ENCODE results near the gene TRIM8.
A peak's percentile ranks its signal among the peaks of the same experiment; 100 is the strongest.

Gene TRIM8

DNA sequence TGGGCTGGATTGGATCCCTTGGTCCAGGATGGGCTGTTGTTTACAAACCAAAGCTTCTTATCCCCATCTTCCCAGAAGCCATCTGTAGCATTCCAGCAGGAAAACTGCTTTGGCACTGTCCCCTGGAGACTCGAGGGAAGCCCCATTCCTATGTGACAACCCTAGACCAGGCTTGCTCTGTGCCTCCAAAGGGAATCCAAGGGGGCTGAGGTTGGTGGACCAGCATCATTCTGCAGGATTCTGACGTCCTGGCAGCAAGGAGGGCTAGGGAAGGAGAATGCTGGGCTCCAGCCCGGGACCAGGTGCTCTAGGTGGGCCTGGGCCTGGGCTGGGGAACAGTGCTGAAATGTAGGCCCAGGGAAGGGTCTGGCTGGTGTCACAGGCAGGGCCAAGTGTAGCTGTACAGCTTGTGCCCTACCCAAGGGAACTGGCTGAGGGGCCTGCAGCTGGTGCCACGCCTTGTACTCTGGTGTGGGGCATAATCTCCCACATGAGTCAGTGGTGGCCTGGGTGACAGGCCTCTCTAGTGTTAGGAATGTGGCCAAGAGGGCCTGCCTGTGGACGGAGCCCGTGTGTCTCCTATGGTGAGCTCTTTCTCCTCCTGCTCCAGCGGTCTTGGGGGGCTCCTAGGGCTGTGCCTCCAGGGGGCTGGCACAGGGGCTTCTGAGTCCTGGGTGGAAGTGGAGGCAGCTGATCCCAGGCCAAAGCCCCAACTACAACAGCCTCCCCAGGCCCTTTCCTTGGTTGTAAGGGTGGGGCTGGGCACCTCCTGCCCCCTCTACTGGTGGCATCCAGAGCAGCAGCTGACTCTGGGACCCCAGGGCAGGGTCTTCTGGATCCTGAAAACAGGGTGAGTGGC is 25.2 kb downstream of the TRIM8 start:
- peak overlapping the region; percentile 28 for H3K4me3 ChIP-seq (ENCODE audit: low read length)
- H3K36me3 ChIP-seq (ENCODE audit: insufficient read depth, low read length) = no peaks in the 10 kb centered on the region
- peaks cover 50% of the 10 kb centered on the region for H3K4me1 ChIP-seq (ENCODE audit: control insufficient read depth, insufficient read depth, low read length)
- no peaks in the 10 kb centered on the region for H3K9me3 ChIP-seq (replicated peaks; ENCODE audit: low read length)
- no peaks in the 10 kb centered on the region for H3K27me3 ChIP-seq (ENCODE audit: control insufficient read depth, insufficient read depth, low read length)
- peak overlapping the region; percentile 64 for H3K4me2 ChIP-seq (ENCODE audit: low read length)
- peak overlapping the region; percentile 72 for H3K9ac ChIP-seq (ENCODE audit: low read depth, low read length)

DNA sequence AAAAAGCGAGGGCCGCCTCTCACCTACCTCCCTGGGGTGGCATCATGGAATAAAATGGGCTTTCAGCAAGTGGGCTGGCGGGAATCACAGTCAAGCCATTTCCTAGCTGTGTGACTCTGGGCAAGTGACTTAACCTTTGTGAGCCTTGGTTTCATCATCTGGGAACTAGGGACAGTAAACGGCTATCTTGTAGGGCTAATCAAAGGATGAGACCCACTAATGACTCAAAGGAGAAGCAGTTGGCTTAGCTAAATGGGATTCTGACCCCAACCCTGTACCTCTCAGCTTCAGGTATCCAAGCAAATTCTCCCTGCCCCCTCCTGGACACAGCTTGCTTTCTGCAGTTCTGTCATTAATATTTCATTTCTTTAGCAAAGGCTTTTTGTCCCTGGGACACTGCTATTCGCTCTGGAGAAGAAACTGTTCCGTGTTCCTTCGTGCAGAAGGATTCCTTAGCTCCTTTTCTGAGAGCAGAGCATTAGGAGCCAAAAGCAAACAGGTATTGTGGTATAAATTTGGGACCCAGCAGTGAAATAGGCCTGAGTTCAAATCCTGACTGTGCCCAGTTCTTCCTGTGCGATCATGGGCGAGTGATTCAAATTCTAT is 25.9 kb downstream of the TRIM8 start:
- H3K9me3 ChIP-seq (replicated peaks; ENCODE audit: low read length) = no peaks in the 10 kb centered on the region
- peaks cover 57% of the 10 kb centered on the region for H3K4me1 ChIP-seq (ENCODE audit: control insufficient read depth, insufficient read depth, low read length)
- no peaks in the 10 kb centered on the region for H3K36me3 ChIP-seq (ENCODE audit: insufficient read depth, low read length)
- no peaks in the 10 kb centered on the region for H3K27me3 ChIP-seq (ENCODE audit: control insufficient read depth, insufficient read depth, low read length)
- H3K9ac ChIP-seq (ENCODE audit: low read depth, low read length) = peak overlapping the region; percentile 72
- H3K4me3 ChIP-seq (ENCODE audit: low read length) = peak overlapping the region; percentile 28
- peak overlapping the region; percentile 64 for H3K4me2 ChIP-seq (ENCODE audit: low read length)

DNA sequence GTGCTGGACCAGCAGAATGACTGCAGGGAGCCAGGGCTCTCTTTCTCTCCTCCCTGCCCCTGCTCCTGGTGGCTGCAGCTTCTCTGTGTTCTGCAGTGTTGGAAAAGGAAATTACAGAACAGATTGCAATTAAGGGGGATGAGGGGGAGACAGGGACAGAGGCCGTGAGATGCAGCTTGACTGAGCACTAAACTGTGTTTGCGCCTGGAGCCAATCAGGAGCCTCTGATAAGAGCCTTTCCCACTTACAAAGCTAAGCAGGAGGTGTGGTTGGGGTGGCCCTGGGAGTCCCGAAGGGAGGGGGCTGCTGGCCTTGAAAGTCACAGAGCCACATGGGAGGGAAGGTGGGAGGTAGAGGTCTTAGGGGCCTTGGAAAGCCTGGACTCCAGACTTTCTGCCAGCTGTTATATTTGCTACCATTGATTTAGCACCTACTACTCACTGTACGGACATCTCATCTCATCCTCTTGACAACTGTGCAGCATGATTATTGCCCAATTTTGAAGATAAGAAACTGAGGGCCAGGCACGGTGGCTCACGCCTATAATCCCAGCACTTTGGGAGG is 26.7 kb downstream of the TRIM8 start:
- H3K4me1 ChIP-seq (ENCODE audit: control insufficient read depth, insufficient read depth, low read length) = peaks cover 65% of the 10 kb centered on the region
- H3K4me2 ChIP-seq (ENCODE audit: low read length) = no peak overlapping the region
- no peak overlapping the region for H3K9ac ChIP-seq (ENCODE audit: low read depth, low read length)
- no peaks in the 10 kb centered on the region for H3K36me3 ChIP-seq (ENCODE audit: insufficient read depth, low read length)
- H3K27me3 ChIP-seq (ENCODE audit: control insufficient read depth, insufficient read depth, low read length) = no peaks in the 10 kb centered on the region
- no peaks in the 10 kb centered on the region for H3K9me3 ChIP-seq (replicated peaks; ENCODE audit: low read length)
- H3K4me3 ChIP-seq (ENCODE audit: low read length) = no peak overlapping the region

GRCh38 chr10:102673236-102673818 is 29.0 kb downstream of the TRIM8 start:
- Histone ChIP-seq H3K9me3 (replicated peaks; ENCODE audit: low read length) (no peaks in the 10 kb centered on the region), H3K4me1 (ENCODE audit: control insufficient read depth, insufficient read depth, low read length) (peaks cover 78% of the 10 kb centered on the region), H3K4me2 (ENCODE audit: low read length) (peak overlapping the region; percentile 81), H3K36me3 (ENCODE audit: insufficient read depth, low read length) (no peaks in the 10 kb centered on the region), H3K4me3 (ENCODE audit: low read length) (peak overlapping the region; percentile 58), H3K27me3 (ENCODE audit: control insufficient read depth, insufficient read depth, low read length) (no peaks in the 10 kb centered on the region), H3K9ac (ENCODE audit: low read depth, low read length) (peak overlapping the region; percentile 75)

GRCh38 chr10:102673819-102674511 is 29.7 kb downstream of the TRIM8 start:
- no peaks in the 10 kb centered on the region for H3K9me3 ChIP-seq (replicated peaks; ENCODE audit: low read length)
- H3K9ac ChIP-seq (ENCODE audit: low read depth, low read length) = peak overlapping the region; percentile 75
- H3K4me3 ChIP-seq (ENCODE audit: low read length) = peak overlapping the region; percentile 58
- H3K4me1 ChIP-seq (ENCODE audit: control insufficient read depth, insufficient read depth, low read length) = peaks cover 78% of the 10 kb centered on the region
- no peaks in the 10 kb centered on the region for H3K27me3 ChIP-seq (ENCODE audit: control insufficient read depth, insufficient read depth, low read length)
- peak overlapping the region; percentile 81 for H3K4me2 ChIP-seq (ENCODE audit: low read length)
- no peaks in the 10 kb centered on the region for H3K36me3 ChIP-seq (ENCODE audit: insufficient read depth, low read length)

DNA sequence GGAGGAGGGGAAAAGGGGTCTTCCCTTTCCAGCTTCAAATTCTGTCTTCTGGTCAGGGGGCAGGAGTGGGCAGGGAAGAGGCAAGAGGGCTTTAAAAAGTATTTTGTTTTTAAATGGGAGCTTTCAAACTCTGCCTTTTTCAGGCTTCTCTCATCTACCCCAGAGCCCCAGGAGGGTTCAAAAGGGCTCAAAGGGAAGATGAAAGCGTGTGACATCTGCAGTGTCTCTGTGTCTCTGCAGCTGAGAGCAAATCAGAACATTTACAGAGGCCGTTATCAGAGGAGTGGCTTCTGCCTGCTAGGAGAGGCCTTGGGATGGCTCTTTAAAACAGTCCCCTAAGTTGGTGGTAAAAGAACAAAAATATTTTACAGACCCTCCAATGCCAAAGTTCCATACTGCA is 30.3 kb downstream of the TRIM8 start:
- peak overlapping the region; percentile 58 for H3K4me3 ChIP-seq (ENCODE audit: low read length)
- H3K4me2 ChIP-seq (ENCODE audit: low read length) = peak overlapping the region; percentile 81
- H3K9me3 ChIP-seq (replicated peaks; ENCODE audit: low read length) = no peaks in the 10 kb centered on the region
- no peaks in the 10 kb centered on the region for H3K27me3 ChIP-seq (ENCODE audit: control insufficient read depth, insufficient read depth, low read length)
- peak overlapping the region; percentile 75 for H3K9ac ChIP-seq (ENCODE audit: low read depth, low read length)
- no peaks in the 10 kb centered on the region for H3K36me3 ChIP-seq (ENCODE audit: insufficient read depth, low read length)
- H3K4me1 ChIP-seq (ENCODE audit: control insufficient read depth, insufficient read depth, low read length) = peaks cover 75% of the 10 kb centered on the region

DNA sequence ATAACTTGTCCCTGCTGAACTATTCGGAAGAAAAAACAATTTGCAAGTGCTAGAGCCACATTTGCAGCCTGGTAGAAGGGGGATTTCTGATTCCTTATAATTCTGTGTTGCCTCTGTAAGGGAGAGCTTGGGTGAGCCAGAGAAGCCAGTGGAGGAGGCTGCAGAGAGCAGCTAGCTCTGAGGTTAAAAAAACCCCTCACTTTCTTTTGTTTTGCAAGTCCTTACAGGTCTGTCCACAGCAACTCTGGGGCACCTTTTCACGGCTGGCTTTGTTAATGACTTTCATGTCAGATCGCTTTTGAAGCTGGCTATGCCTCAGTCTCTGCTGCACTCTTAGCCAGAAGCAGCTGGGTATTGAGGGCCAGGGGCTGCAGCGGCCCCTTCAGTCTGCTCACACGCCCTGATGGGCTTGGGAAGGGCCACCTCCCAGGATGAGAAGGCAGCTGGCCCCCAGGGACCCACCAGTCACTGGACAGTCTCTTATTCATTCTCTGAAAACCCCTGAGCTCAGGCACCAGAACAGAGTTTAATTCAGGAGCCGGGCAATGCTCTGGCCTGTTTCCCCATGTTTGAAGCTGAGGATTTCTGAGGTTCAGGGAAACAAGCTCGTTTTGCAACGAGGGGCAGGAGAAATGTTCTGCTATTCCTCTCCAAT is 30.9 kb downstream of the TRIM8 start:
- peak overlapping the region; percentile 25 for H3K4me3 ChIP-seq (ENCODE audit: low read length)
- no peaks in the 10 kb centered on the region for H3K9me3 ChIP-seq (replicated peaks; ENCODE audit: low read length)
- peaks cover 69% of the 10 kb centered on the region for H3K4me1 ChIP-seq (ENCODE audit: control insufficient read depth, insufficient read depth, low read length)

GRCh38 chr10:102675666-102676533 is 31.6 kb downstream of the TRIM8 start:
- H3K36me3 ChIP-seq (ENCODE audit: insufficient read depth, low read length) = no peaks in the 10 kb centered on the region
- no peaks in the 10 kb centered on the region for H3K27me3 ChIP-seq (ENCODE audit: control insufficient read depth, insufficient read depth, low read length)
- H3K4me1 ChIP-seq (ENCODE audit: control insufficient read depth, insufficient read depth, low read length) = peaks cover 62% of the 10 kb centered on the region
- peak overlapping the region; percentile 75 for H3K9ac ChIP-seq (ENCODE audit: low read depth, low read length)
- peak overlapping the region; percentile 81 for H3K4me2 ChIP-seq (ENCODE audit: low read length)
- no peaks in the 10 kb centered on the region for H3K9me3 ChIP-seq (replicated peaks; ENCODE audit: low read length)
- H3K4me3 ChIP-seq (ENCODE audit: low read length) = peak overlapping the region; percentile 25

More for the DNA sequence above, 30.9 kb downstream of the TRIM8 start:
- H3K27me3 ChIP-seq (ENCODE audit: control insufficient read depth, insufficient read depth, low read length) = no peaks in the 10 kb centered on the region
- peak overlapping the region; percentile 81 for H3K4me2 ChIP-seq (ENCODE audit: low read length)
- no peaks in the 10 kb centered on the region for H3K36me3 ChIP-seq (ENCODE audit: insufficient read depth, low read length)
- peak overlapping the region; percentile 75 for H3K9ac ChIP-seq (ENCODE audit: low read depth, low read length)

GRCh38 chr10:102676534-102677315 is 32.4 kb downstream of the TRIM8 start:
- Histone ChIP-seq H3K9me3 (replicated peaks; ENCODE audit: low read length) (no peaks in the 10 kb centered on the region), H3K27me3 (ENCODE audit: control insufficient read depth, insufficient read depth, low read length) (no peaks in the 10 kb centered on the region), H3K4me3 (ENCODE audit: low read length) (no peak overlapping the region), H3K4me1 (ENCODE audit: control insufficient read depth, insufficient read depth, low read length) (peaks cover 59% of the 10 kb centered on the region), H3K36me3 (ENCODE audit: insufficient read depth, low read length) (no peaks in the 10 kb centered on the region), H3K9ac (ENCODE audit: low read depth, low read length) (peak overlapping the region; percentile 75), H3K4me2 (ENCODE audit: low read length) (peak overlapping the region; percentile 81)
